ENCODE results near the gene SORCS2.
"Not testable (repeated sequence)": the region's sequence is repeated elsewhere in the genome, so short reads cannot be mapped to it uniquely, and the experiment has no call there.

The SORCS2 gene

DNA sequence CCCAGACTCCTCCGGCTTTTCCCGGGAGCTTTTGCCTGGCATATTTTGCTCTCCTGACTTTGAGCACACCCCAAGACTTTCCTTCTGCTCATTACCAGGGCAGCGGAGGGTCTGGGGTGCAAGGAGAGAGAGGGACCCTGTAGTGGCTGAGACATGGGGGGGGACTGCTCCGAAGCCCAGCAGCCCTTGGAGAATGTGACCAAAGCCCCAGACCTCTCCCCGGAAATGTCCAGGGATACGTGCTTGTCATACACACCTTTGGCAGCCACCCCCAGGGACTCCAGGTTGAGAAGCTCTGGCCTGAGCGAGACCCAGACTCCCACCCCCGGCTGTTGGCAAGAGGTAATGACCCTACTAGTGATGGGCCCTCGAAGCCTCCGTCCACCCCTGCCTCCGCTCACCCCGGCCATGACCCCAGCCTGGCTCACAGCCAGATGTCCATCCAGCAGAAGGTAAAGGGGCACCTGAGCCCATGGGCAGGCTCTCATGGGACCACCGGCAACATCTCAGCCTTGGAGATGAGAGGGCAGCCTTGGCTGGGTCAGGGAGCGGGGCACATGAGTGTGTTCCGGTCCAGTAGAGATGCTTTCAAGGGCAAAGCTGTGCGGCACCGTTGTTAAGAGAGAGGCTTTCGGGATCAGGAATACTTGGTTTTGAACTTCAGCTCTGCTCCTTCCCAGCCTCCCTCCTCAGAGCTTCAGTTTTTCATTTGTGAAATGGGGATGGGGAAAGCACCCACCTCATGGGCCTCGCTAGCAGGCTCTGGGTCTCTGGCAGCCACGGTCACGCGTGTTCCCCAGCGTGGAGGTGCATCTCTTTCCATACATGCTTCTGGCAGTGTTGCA lies 240.4 kb downstream of the SORCS2 start:
- DNase-seq = no peak

DNA sequence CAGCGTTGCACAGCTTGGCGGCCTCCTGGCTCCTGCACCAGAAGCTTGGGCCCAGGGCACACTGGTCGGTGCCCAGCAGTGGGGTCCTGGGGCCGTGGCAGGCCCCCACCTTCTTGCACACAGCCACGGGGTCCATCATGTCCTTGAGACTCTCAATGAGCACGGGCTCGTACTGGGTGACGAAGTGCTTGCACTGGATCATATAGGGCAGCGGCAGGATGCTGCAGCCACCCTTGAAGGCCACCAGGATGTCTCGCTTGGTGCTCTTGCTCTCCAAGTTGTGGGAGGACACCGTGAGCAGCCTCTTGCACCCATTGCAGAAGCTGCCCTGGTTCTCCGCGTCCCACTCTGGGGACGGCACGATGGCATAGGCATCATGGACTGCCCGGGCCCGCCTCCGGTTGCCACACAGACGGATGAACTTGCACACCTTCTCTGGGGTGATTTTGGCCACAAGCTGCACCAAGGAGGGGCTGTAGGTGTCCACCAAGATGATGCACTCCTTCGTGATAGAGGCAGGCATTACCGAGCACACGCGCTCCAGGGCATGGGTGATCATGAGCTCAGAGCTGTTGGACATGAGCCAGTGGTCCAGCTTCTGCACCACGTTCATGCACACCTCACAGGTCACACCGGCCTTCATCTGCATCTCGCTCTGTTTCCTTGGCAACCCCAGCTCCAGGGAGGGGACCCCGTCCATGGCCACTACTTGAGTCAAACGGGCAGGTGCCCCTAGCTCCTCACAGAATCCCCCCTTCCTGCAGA lies 241.2 kb downstream of the SORCS2 start:
- DNase-seq = no peak

GRCh38 chr4:7434141-7434765 lies 241.9 kb downstream of the SORCS2 start:
- no peak for DNase-seq

DNA sequence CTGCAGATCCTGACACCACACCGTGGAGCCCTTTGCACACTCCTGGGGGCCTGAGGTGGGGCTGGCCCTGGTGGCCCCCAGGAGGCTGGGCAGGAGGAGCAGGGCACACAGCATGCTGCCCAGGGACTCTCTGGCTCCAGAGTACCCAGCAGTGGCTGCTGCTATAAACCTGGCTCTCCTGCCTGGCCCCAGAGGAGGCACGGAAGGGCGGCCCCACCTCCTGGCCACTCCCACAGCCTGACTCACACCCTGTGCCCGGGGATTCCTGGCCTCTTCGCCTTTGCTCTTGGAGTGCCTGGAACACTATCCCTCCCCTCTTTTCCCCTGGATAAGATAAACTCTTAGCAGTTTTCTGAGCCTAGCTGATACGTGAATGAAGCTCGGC lies 242.4 kb downstream of the SORCS2 start, which contains the start of gene PSAPL1:
Gene PSAPL1, minus strand, starts transcription at position 165 of the 385 bp plus-strand sequence. Its CDS starts 51 bp downstream, at position 114.
- DNase-seq = no peak

- no peak for DNase-seq
Measured at GRCh38 chr4:7435471-7436061, 243.2 kb downstream of the SORCS2 start.

DNA sequence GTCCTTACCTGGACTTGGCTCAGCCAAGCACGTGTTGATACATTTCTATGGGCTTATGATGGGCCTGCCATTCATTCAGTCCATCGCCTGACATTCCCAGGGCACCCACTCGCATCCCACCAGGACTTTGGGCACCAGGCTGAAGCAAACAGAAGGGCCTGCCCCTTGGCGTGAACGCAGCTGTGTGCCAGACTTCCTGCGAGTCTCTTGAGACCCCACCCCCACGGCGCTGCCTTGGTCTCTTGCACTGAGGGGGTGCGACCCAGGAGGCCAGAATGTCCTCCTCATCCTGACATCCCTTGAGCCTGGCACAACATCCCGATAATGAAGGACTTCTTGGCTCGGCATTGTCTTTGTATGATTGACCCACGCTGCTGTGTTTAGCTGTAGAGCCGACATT lies 243.9 kb downstream of the SORCS2 start:
- no peak for DNase-seq

DNA sequence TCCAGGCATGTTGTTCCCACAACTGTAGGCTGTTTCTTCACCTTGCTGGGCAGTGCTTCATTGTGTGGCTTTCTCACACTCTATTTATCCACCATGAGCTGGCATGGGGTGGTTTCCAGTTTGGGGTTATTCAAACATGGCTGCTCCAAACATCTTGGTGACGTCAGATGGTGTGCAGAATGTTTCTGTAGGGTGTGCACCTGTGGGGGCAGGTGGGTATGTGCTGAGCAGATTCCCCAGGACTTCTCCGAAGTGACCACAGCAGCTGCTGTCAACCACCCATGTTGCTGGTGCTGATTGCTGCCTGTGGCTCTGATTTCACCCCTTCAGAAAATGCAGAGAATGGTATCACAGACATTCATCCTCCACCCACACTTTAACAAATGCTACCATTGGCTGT lies 247.4 kb downstream of the SORCS2 start:
- DNase-seq = no peak

DNA sequence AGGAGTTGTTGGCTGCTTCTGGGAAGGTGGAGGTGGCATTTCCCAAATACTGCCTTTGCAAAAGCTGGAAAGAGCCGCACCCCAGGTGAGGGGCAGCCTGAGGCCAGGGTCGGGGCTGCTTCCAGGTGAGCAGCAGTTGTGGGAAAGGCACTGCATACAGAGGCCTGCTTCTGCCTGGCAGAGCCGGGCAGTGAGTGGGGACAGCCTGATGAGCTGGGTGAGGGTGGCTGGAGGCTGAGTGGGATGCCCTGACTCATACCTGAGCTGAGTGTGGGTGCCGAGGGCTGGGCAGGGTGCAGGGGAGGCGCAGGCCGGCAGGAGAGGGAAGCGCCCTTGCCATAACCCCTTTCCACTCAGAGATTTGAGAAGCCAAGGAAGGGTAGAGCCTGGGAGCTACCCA lies 248.9 kb downstream of the SORCS2 start:
- no peak for DNase-seq

- no peak for DNase-seq
Measured at GRCh38 chr4:7442574-7443162, 250.3 kb downstream of the SORCS2 start.

DNA sequence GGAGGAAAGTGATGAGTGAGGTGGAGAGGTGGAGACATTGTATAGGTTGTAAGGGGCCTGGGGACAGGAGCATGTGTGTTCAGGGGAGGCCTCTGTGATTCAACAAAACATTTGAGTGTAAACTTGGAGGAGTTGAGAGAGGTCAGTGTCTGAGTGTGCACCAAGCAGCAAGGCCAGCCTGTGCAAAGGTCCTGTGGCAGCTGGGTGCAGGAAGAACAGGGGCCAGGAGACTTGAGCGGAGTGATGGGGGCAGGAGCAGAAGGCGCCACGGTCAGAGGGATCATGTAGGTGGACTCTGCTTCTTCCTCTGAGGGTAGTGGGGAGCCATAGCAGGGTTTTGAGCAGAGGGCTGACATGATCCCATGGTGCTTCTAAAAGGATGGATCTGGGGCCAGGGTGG lies 252.0 kb downstream of the SORCS2 start:
- DNase-seq = no peak

- no peak for DNase-seq
Measured at GRCh38 chr4:7444731-7445130, 252.4 kb downstream of the SORCS2 start.

DNA sequence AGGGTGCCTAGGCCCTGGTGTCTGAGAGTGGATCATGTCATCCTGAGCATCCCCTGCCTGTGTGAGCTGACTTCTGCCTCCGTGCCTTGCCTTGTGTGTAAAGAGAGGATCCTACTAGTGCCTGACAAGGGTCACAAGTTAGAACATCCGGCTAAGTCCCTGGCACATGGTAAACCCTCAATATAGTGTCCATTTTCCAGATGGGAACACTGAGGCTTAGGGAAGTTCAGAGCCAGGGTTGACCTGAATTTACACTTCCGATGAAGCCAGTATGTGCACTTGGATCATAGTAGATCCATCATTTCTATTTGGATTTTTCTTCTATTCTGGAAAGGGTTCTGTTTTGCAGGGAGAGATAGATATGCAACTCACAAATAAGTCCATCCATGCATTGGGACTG lies 254.9 kb downstream of the SORCS2 start:
- no peak for DNase-seq

- no peak for DNase-seq
Measured at GRCh38 chr4:7448036-7448435, 255.7 kb downstream of the SORCS2 start.

DNA sequence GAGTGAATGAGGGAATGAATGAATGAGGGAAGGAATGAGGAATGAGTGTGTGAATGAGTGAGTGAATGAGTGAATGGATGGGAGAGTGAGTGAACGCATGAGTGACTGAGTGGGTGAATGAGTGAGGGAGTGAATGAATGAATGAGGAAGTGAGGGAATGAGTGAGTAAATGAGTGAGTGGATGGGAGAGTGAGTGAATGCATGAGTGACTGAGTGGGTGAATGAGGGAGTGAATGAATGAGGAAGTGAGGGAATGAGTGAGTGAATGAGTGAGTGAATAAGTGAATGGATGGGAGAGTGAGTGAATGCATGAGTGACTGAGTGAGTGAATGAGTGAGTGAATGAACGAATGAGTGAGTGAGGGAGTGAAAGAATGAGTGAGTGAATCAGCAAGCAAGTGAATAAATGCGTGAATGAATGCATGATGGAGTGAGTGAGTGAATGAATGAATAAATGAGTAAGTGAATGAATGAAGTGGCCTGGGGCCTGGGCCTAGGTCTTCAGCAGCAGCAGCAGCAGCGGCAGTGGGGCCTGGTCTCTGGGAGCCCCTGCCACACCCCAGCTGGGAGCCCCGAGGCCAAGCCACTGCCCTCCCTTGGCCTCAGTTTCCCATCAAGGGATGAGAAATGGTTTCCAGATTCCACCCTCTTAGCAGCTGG lies 258.6 kb downstream of the SORCS2 start:
- no peak for DNase-seq

GRCh38 chr4:7451434-7451789 lies 259.1 kb downstream of the SORCS2 start:
- DNase-seq = no peak

DNA sequence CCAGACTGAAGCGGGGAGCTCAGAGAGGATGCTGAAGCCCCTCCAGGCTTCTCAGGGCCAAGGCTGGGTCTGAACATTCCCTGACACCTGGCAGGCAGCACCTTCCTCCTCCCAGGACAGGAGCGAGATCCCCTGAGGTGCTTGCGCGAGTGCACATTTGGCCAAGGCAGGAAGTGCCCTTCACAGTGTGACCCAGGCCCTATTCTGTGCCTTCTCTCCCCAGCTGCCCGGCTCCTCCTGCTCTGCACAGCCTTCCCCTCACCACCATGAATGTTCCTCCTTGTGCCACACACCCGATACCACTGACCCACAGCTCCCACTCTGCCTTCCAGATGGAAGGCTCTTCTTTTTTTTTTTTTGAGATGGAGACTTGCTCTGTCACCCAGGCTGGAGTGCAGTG lies 259.5 kb downstream of the SORCS2 start:
- no peak for DNase-seq

DNA sequence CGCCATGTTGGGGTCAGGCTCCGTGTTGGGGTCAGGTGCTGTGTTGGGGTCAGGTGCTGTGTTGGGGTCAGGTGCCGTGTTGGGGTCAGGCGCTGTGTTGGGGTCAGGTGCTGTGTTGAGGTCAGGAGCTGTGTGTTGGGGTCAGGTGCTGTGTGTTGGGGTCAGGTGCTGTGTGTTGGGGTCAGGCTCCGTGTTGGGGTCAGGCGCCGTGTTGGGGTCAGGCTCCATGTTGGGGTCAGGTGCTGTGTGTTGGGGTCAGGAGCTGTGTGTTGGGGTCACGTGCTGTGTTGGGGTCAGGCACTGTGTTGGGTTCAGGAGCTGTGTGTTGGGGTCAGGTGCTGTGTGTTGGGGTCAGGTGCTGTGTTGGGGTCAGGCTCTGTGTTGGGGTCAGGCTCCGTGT lies 260.5 kb downstream of the SORCS2 start:
- not testable (repeated sequence) for DNase-seq

- no peak for DNase-seq
Measured at GRCh38 chr4:7457201-7458065, 265.1 kb downstream of the SORCS2 start.

DNA sequence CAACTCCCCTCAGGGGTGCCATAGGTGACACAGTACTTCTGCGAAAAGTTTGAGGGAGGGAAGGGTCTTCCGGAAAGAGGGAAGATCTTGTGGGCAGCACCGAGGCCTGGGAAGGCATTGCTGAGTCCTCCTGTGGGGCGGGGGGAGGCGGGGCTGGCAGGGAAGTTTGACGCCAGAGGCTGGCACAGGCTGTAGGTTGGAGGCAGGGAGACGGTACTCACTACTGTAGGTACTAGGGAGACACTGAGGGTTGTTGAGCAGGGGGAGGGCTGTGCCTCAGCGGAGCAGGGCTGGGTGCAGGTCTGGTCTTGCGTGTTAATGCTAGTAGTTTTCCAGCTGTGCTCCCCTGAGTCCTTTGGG lies 265.7 kb downstream of the SORCS2 start:
- no peak for DNase-seq

- DNase-seq = no peak
Measured at GRCh38 chr4:7458477-7458876, 266.1 kb downstream of the SORCS2 start.

DNA sequence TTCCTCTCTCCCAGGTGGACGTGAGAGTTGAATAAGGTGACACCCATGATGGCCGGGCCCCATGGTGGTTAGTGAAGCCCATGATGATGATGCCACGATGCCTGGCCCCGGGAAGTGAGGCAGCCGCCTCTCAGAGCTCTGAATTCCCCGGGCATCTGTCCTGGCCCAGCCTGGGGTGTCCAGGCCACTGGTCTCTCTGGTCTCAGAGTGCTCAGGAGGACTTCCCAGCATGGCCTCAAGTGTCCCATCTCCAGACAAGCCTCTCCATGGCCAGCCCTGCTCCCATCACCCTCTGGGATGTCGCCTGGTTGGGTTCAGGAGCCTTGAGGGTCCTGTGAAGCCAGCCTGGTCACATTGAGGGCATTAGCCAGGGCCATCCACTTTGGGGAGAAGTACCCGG lies 267.1 kb downstream of the SORCS2 start:
- DNase-seq = no peak

- peak in 1 of 2 experiments; percentile 75 for DNase-seq
Measured at GRCh38 chr4:7460566-7460965, 268.2 kb downstream of the SORCS2 start.

Measured in NCI-H524 (cell line).